DMS114 treated with DMSO at 0.1 percent for 48 hours (cell line): ENCODE measurements around the gene SRSF2.
"Not testable (repeated sequence)": the region's sequence is repeated elsewhere in the genome, so short reads cannot be mapped to it uniquely, and the experiment has no call there.

ENCODE experiments used
- DNase-seq: peaks from one replicate; lab custom pipeline; 2025; ENCODE audit not compliant: unreplicated experiment; lab: John Stamatoyannopoulos, UW

The SRSF2 gene

DNA sequence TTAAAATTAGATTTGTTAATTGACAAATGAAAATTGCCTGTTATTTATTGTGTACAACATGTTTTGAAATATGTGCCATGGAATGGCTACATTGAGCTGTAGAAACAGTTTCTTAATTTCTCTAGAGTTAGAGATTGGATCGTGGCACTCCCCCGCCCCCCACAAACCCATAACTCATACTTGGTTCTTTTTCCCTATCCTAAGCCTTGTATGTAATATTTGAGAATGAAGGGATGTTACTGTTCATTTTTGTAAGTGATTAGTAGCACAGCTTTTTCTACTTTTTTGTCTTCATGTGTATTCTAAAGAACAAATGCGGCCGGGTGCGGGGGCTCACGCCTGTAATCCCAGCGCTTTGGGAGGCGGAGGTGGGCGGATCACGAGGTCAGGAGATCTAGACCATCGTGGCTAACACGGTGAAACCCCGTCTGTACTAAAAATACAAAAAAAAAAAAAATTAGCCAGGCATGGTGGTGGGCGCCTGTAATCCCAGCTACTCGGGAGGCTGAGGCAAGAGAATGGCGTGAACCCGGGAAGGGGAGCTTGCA is 2.5 kb upstream of the SRSF2 start:
- DNase-seq: not testable (repeated sequence)

DNA sequence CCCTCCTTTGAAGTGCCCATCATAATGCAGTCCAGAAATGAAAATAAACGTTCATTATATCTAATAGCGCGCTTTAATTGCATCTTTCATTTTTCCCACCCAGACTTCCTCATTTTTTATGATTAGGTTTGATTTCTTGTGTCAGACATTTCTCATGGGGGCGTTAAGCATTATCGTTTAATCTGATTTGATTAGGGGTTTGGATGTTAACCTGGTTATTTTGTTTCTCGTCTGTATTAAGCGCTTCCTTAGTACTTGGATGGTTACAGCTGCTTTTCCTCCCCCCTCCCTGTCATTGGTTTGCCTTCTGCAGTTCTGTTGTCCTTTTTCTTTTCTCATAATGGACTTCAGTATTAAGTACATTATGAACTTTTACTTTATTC is 1.3 kb upstream of the SRSF2 start:
- DNase-seq: no peak

GRCh38 chr17:76737676-76738467 is 741 bp upstream of the SRSF2 start, which contains the start of gene MFSD11:
MFSD11 (plus strand) TSS chr17:76738119; CDS start chr17:76738353, 234 bp downstream.
- peak; percentile 79 for DNase-seq

DNA sequence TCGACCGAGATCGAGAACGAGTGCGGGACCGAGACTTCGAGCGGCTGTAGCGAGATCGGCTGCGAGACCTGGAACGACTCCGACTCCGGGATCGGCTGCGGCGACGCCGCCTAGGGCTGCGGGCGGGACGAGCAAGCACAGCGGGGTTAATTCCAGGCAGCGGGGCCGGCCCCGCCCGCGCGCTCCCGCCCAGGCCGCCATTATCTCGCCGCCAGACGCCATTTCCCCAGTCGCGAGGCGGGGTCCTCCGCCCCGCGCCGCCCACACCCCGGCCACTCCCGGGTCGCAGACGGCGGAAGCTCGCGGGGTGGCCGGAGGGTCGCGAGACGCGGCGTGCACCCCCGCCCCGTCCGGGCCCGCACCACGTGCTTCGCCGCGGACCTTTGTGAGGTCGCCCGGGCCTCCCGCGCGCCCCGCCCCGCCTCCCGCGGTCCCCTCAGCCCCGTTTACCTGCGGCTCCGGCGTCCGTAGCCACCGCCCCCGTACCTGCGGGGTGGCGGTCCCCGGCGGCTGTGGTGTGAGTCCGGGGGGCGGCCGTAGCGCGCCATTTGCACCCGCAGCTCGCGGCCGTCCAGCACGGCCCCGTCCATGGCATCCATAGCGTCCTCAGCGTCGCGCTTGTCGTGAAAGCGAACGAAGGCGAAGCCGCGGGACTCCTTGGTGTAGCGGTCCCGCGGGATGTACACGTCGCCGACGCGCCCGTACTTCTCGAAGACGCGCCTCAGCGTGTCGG is 616 bp downstream of the SRSF2 start:
- peak; percentile 35 for DNase-seq

- no peak for DNase-seq
Measured at GRCh38 chr17:76735586-76736348, 1.4 kb downstream of the SRSF2 start.

DNA sequence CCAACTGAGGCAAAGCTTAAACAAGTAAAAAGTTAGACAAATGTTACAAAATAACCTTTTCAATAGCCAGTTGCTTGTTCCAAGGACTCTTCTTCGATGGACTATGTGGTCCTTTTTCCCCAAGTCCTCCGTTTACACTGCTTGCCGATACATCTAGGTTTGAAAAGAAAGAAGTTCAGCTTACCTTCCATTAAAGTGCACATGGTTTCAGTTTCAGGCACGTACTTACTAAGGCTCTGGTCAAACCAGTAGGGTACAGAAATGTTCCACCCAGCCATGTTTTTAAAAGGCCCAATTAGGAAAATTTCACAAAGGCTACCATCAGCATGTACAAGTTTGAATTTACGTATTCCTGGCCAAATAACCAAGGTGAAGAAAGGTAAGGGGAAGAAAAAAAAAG is 2.1 kb downstream of the SRSF2 start:
- DNase-seq: no peak

DNA sequence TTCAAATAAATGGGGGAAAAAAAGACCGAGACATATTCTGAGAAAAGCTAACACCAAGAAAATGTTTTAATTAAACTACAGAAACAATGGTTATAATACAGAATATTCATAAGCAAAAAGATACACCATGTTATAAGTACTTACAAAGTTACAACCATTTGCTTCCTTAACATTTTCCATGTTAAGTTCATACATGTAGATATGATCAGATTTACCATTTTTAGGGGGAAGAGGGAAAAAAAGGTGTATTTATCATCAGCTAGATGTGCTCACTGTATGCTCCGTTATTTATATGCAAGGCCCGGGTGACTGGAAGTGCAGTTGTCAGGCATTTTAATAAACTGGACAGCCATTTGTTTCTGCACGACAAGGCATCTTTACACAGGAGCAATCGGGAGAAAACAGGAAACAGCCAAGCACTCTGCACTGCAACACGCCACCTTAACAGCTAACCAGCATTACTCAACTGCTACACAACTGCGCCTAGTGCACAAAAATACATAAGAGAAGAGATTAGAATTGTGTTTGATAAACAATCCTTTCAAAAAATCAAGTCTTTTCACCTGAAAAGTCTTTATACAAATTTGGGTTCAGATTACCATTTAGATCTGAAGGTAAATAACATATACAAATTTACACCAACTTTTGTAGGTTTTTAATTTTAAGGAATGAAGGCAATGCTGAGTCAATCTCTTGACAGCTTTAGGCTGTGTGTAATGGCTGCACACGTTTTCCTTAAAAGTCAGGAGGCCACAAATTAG is 2.9 kb downstream of the SRSF2 start:
- DNase-seq: no peak

- DNase-seq: no peak
Measured at GRCh38 chr17:76733618-76733957, 3.5 kb downstream of the SRSF2 start.

DNA sequence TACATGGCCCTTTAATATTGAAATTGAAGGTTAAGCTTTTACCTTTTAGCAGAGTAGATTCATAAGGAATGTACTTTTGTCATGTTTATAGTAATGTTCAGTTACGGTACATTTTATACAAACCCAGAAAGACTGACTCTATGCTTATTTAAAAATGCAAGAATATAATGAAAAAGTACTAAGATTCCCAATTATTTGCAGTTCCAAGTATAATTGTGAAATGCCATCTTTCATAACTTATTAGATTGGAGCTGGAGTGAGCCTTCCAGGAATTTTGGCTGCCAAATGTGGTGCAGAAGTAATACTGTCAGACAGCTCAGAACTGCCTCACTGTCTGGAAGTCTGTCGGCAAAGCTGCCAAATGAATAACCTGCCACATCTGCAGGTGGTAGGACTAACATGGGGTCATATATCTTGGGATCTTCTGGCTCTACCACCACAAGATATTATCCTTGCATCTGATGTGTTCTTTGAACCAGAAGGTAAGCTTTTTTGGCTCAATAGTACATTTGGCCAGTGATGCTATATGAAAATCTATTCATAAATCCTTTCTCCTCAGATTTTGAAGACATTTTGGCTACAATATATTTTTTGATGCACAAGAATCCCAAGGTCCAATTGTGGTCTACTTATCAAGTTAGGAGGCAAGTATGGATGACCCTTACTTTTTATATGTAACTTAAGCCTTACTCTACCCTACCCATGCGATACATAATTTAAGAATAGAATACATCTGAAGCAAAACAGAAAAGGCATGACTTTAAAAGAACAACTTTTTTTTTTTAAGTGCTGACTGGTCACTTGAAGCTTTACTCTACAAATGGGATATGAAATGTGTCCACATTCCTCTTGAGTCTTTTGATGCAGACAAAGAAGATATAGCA is 4.2 kb downstream of the SRSF2 start:
- DNase-seq: no peak

DNA sequence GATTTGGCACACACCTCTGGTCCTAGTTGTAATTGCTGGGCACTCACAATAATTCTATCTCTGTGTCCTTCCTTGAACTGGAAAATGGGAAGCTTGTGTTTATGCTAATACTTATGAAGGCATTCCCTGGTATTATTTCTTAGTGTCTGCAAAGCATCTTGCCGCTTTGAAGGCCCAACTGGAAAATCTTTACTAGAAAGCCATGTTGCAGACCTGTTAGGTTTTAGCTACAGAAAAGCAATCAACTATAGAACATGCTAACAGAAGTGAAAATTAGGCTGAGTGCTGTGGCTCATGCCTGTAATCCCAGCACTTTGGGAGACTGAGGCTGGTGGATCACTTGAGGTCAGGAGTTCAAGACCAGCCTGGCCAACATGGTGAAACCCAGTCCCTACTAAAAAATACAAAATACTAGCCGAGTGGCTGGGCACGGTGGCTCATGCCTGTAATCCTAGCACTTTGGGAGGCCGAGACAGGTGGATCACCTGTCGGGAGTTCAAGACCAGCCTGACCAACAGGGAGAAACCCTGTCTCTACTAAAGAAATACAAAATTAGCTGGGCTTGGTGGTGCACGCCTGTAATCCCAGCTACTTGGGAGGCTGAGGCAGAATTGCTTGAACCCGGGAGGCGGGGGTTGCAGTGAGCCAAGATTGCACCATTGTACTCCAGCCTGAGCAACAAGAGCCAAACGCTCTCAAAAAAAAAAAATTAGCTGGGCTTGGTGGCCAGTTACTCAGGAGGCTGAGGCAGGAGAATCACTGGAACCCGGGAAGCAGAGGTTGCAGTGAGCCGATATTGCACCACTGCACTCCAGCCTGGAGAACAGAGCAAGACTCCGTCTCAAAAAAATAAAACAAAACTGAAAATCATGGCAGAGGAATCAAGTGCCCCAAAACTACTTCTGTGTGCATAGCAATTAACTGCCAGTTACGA is 5.1 kb downstream of the SRSF2 start:
- not testable (repeated sequence) for DNase-seq

DNA sequence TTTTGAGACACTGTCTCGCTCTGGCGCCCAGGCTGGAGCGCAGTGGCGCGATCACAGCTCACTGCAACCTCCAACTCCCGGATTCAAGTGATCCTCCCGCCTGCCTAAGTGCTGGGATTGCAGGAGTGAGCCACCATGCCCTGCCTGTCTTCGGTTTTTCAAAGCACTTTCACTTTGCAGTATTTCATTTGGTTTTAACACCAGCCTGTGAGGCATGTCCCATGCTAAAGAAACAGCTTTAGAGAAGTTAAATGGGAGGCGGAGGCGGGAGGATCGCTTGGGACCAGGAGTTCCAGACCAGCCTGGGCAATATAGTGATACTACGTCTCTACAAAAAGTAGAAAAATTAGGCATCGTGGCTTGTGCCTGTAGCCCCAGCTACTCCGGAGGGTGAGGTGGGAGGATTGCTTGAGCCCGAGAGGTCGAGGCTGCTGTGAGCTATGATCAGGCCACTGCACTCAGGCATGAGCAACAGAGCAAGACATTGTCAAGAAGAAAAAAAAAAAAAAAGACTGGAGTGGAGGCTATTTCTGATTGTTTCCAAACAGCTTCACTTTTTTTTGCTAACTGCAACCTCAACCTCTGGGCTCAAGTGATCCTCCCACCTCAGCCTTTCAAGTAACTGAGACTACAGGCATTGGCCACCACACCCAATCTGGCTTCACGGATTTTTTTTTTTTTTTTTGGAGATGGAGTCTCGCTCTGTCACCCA is 9.2 kb downstream of the SRSF2 start:
- no peak for DNase-seq

- DNase-seq: no peak
Measured at GRCh38 chr17:76726776-76727718, 10.1 kb downstream of the SRSF2 start, which contains the start of gene METTL23. METTL23 (plus strand) TSS chr17:76726839; CDS start chr17:76729711, 2,872 bp downstream.

DNA sequence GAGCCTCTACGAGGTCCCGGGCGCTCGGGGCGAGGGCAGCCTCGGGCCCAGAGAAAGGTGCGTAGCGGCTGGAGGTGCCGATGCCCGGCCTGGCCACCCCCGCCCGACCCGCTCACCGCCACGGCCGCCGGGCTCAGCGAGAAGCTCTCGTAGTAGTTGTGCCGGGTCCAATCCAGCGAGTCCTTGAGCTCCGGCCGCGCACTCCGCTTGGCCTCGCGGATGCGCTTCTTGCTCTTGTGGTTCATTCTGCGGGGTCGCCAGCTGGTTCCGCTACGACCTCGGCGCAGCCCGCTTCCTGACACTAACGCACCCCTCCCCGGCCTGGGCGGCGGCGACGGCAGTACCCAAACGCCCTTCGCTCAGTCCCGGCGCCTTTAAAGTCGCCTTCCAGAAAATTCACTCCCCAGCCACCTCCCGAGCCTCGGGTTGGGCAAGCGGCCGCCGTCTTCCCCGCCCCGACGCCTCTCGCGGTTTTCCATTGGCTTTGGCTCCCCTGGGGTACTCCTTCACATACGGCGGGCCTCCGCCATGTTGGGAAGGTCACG is 10.8 kb downstream of the SRSF2 start, which contains the start of gene JMJD6:
Gene JMJD6 (minus strand): TSS at position 376 of the 545 bp plus-strand sequence. CDS start 131 bp downstream, at position 245.
- peak; percentile 95 for DNase-seq

GRCh38 chr17:76725580-76726230 is 11.4 kb downstream of the SRSF2 start:
- DNase-seq: peak; percentile 35

- no peak for DNase-seq
Measured at GRCh38 chr17:76723812-76724211, 13.3 kb downstream of the SRSF2 start.

GRCh38 chr17:76722977-76723376 is 14.2 kb downstream of the SRSF2 start:
- not testable (repeated sequence) for DNase-seq
